Measurements from ENCODE around the gene MARCHF2.

DNA sequence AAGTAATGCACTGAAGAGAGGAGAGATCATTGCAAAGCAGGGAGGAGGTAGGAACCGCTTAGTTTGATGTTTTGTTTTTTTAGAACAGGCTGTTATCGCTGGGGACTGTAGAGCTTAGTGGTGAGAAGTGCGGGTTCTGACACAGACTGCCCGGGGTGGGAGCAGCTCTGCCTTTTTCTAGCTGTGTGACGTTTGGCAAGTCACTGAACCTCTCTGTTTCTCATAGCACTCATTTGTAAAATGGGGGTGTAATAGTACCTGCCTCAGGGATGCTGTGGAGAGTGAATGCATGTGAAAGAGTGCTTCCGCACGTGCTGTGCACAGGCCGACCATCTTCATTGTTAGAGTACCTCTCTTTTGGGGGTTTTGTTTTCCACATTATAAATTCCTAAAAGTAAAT is 70.1 kb downstream of the MARCHF2 start:
- no peak for TF ChIP-seq EZH2 (IDR thresholded peaks at IDR 0.05; ENCODE audit: borderline replicate concordance, insufficient read depth, low read depth, low read length, poor library complexity, severe bottlenecking)
- TF ChIP-seq, protein P1, sequence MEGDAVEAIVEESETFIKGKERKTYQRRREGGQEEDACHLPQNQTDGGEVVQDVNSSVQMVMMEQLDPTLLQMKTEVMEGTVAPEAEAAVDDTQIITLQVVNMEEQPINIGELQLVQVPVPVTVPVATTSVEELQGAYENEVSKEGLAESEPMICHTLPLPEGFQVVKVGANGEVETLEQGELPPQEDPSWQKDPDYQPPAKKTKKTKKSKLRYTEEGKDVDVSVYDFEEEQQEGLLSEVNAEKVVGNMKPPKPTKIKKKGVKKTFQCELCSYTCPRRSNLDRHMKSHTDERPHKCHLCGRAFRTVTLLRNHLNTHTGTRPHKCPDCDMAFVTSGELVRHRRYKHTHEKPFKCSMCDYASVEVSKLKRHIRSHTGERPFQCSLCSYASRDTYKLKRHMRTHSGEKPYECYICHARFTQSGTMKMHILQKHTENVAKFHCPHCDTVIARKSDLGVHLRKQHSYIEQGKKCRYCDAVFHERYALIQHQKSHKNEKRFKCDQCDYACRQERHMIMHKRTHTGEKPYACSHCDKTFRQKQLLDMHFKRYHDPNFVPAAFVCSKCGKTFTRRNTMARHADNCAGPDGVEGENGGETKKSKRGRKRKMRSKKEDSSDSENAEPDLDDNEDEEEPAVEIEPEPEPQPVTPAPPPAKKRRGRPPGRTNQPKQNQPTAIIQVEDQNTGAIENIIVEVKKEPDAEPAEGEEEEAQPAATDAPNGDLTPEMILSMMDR (IDR thresholded peaks at IDR 0.05), result no peak
